HUES48 (cell line): ENCODE measurements around the gene PHYHD1.
A peak's percentile ranks its signal among the peaks of the same experiment; 100 is the strongest.

Source experiments
- H3K27ac ChIP-seq: one replicate; pipeline ENCODE4 v1.7.0; 2013; ENCODE audit warnings: low read depth, low read length, inconsistent platforms
- H3K27me3 ChIP-seq: 2 replicates; pipeline ENCODE4 v1.6.1; 2013; ENCODE audit warnings: mild to moderate bottlenecking, low read length; ENCODE audit not compliant: control insufficient read depth, insufficient read depth
- H3K36me3 ChIP-seq: 2 replicates; pipeline ENCODE4 v1.6.1; 2013; ENCODE audit warnings: low read length; ENCODE audit not compliant: control insufficient read depth, insufficient read depth
- H3K4me1 ChIP-seq: 2 replicates; pipeline ENCODE4 v1.6.1; 2013; ENCODE audit warnings: mild to moderate bottlenecking, low read length; ENCODE audit not compliant: control insufficient read depth, insufficient read depth
- H3K4me3 ChIP-seq: 2 replicates; pipeline ENCODE4 v1.5.1; 2013; ENCODE audit warnings: mild to moderate bottlenecking, low read depth, low read length
- H3K9ac ChIP-seq: 2 replicates; pipeline ENCODE4 v1.6.1; 2013; ENCODE audit warnings: mild to moderate bottlenecking, low read depth, low read length, moderate library complexity
- H3K9me3 ChIP-seq: 2 replicates; pipeline ENCODE4 v1.6.1; 2013; ENCODE audit warnings: low read length; ENCODE audit not compliant: control insufficient read depth, insufficient read depth

The PHYHD1 gene

GRCh38 chr9:128891321-128892220, 29.2 kb upstream of the PHYHD1 start:
- Histone ChIP-seq H3K9ac (no peak overlapping the region), H3K36me3 (peaks cover 73% of the 10 kb centered on the region)

GRCh38 chr9:128892221-128892921, 28.4 kb upstream of the PHYHD1 start:
- Histone ChIP-seq H3K4me3 (no peak overlapping the region), H3K36me3 (peaks cover 73% of the 10 kb centered on the region), H3K4me1 (peaks cover 22% of the 10 kb centered on the region), H3K9ac (no peak overlapping the region), H3K27me3 (no peaks in the 10 kb centered on the region), H3K27ac (no peak overlapping the region), H3K9me3 (no peaks in the 10 kb centered on the region)

More at GRCh38 chr9:128891321-128892220, 29.2 kb upstream of the PHYHD1 start:
- Histone ChIP-seq H3K4me1 (peaks cover 22% of the 10 kb centered on the region), H3K9me3 (no peaks in the 10 kb centered on the region), H3K4me3 (no peak overlapping the region), H3K27ac (no peak overlapping the region), H3K27me3 (no peaks in the 10 kb centered on the region)

DNA sequence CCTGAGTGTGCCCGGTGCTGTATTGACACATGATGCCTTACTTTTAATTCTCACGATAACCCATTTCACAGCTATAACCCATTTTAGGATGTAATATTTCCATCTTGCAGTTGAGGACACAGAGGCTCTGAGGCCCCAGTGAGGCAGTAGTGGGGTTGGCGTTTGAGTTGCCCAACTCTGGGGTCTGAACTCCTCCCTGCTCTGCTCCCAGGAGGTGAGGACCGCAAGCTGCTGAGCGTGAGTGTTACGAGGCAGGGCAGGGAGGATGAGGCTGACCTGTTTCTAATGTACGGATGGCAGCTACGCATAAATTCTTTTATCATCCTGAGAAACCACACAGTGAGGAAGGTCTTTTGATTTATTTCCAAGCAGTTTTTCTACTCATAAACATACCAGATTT, 27.4 kb upstream of the PHYHD1 start:
- Histone ChIP-seq H3K9ac (no peak overlapping the region), H3K27me3 (no peaks in the 10 kb centered on the region), H3K27ac (no peak overlapping the region), H3K36me3 (peaks cover 80% of the 10 kb centered on the region), H3K4me1 (peaks cover 19% of the 10 kb centered on the region), H3K9me3 (no peaks in the 10 kb centered on the region), H3K4me3 (no peak overlapping the region)

DNA sequence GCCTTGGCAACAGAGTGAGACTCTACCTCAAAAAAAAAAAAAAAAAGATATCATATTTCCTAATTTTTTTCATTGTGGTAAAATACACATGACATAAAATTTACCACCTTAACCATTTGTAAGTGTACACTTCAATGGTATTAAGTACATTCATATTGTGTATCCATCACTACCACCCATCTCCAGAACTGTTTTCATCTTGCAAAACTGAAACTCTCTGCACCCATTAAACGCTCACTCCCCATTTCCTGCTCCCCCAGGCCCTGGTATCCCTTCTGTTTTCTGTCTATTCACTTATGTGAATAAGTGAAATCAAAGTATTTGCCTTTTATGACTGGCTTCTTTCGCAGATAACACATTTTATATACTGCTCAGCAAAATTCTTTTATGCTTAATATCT, 26.0 kb upstream of the PHYHD1 start:
- Histone ChIP-seq H3K9ac (no peak overlapping the region), H3K4me3 (no peak overlapping the region), H3K4me1 (peaks cover 12% of the 10 kb centered on the region), H3K27me3 (no peaks in the 10 kb centered on the region), H3K36me3 (peaks cover 87% of the 10 kb centered on the region), H3K9me3 (no peaks in the 10 kb centered on the region), H3K27ac (no peak overlapping the region)

DNA sequence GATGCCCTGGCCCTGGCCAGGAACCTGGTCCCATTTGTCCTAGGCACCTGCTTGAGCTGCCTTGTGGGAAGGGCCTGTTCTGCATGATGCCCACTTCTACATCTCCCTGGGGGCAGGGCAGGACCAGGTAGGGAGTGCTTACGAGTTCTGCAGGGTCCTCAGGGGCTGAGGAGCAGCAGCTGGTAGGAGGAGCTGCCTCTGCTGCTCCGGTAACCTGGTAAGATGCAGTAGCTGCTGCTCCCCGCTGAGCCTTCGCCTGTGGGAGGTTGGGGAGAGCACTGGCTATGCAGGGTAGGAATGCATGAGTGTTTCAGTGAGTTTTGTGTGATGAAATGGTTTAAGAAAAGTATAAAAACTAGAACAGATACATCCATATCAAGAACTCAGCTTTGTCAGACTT, 25.2 kb upstream of the PHYHD1 start:
- peaks cover 81% of the 10 kb centered on the region for H3K36me3 ChIP-seq
- H3K27ac ChIP-seq, result peak overlapping the region; percentile 42

DNA sequence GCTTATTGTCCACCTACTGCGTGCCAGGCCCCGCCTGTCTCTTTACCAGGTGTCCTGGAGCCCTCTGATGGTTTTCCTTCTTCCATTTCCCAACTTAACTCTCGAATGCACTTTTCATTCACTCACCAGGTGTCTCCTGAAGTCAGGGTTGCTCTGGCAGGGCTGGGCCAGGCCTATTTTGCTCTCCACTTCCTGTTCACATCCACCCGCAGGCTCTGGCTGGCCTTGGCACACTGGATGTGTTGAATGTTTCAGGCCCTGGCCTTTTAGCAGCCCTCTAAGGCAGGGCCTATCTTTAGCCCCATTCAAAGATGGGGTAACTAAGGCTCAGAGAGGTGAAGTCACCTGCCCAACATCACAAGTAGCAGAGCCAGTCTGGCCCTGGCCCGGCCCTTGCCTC, 22.4 kb upstream of the PHYHD1 start:
- H3K9ac ChIP-seq, result no peak overlapping the region

More for the DNA sequence above, 25.2 kb upstream of the PHYHD1 start:
- Histone ChIP-seq H3K4me1 (peaks cover 12% of the 10 kb centered on the region), H3K27me3 (no peaks in the 10 kb centered on the region), H3K4me3 (no peak overlapping the region), H3K9ac (no peak overlapping the region), H3K9me3 (no peaks in the 10 kb centered on the region)

DNA sequence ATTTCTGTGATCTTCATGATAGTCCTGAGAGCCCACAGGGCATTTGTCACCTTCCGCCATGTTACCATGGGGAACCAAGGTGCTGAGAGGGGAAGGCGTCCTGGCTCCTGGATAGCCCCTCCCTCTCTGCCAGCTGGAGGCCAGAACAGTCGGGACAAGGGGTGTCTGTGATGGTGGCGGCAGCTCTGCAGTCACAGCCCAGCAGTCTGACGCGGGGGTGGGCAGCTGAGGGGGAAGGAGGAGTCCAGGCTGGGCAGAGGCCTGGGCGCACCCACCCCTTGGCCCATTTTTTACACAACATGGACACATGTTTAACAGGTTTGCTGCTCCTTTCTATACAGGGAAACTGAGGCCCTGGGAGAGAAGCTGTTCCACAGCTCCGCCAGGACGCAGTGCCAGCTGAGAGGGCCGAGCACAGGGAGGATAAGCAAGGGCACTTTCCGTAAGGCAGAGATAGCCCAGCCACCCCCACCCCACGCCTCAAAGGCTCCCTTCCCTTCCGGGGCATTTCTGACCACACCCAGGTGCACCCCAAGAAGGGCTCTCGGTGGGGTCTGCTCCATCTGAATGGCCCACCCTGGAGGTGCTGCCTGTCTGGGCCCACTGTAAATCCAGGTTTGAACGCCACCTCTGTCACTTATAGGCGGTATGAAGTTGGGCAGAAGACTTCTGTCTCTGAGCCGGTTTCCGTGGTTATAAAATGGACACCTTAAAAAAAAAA, 21.8 kb upstream of the PHYHD1 start:
- H3K27me3 ChIP-seq, result no peaks in the 10 kb centered on the region
- peaks cover 60% of the 10 kb centered on the region for H3K36me3 ChIP-seq
- H3K9ac ChIP-seq, result no peak overlapping the region
- H3K4me3 ChIP-seq, result no peak overlapping the region
- no peaks in the 10 kb centered on the region for H3K9me3 ChIP-seq
- peaks cover 12% of the 10 kb centered on the region for H3K4me1 ChIP-seq
- no peak overlapping the region for H3K27ac ChIP-seq

More for the DNA sequence above, 22.4 kb upstream of the PHYHD1 start:
- Histone ChIP-seq H3K27me3 (no peaks in the 10 kb centered on the region), H3K9me3 (no peaks in the 10 kb centered on the region), H3K36me3 (peaks cover 66% of the 10 kb centered on the region), H3K27ac (no peak overlapping the region), H3K4me1 (peaks cover 12% of the 10 kb centered on the region), H3K4me3 (no peak overlapping the region)

- Histone ChIP-seq H3K4me1 (peaks cover 12% of the 10 kb centered on the region), H3K9me3 (no peaks in the 10 kb centered on the region), H3K4me3 (no peak overlapping the region), H3K36me3 (peaks cover 59% of the 10 kb centered on the region), H3K27ac (no peak overlapping the region), H3K27me3 (no peaks in the 10 kb centered on the region), H3K9ac (no peak overlapping the region)
Measured at GRCh38 chr9:128899566-128900322, 21.0 kb upstream of the PHYHD1 start.

DNA sequence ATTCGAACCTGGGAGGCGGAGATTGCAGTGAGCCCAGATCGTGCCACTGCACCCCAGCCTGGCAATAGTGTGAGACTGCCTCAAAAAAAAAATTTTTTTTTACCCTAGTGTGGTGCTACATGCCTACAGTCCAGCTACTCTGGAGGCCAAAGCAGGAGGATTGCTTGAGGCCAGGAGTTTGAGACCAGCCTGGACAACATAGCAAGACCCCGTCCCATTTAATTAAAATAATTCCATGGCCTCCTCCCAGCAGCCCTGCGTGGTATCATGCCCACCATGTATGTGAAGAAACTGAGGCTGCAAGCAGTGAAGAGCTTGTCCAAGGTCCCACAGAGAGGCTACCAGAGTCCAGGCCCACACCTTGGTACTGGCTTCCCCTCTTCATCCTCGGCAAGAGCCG, 19.4 kb upstream of the PHYHD1 start:
- Histone ChIP-seq H3K27ac (no peak overlapping the region), H3K4me1 (no peaks in the 10 kb centered on the region), H3K9me3 (no peaks in the 10 kb centered on the region), H3K9ac (no peak overlapping the region), H3K4me3 (no peak overlapping the region), H3K27me3 (no peaks in the 10 kb centered on the region), H3K36me3 (peaks cover 42% of the 10 kb centered on the region)

- Histone ChIP-seq H3K4me3 (no peak overlapping the region), H3K9me3 (no peaks in the 10 kb centered on the region), H3K27me3 (no peaks in the 10 kb centered on the region), H3K36me3 (peaks cover 42% of the 10 kb centered on the region), H3K4me1 (no peaks in the 10 kb centered on the region), H3K9ac (no peak overlapping the region), H3K27ac (no peak overlapping the region)
Measured at GRCh38 chr9:128901822-128902221, 19.0 kb upstream of the PHYHD1 start.
